Peyer's patch (tissue), 4 donors: ENCODE data around the gene ALAS1. TPM values are rescaled to one million over a fixed set of nuclear protein-coding genes. Genes with fewer than 3 reads are reported as not detected.
"Not testable (repeated sequence)": the region's sequence is repeated elsewhere in the genome, so short reads cannot be mapped to it uniquely, and the experiment has no call there.

ENCODE experiments used
- DNase-seq, 3 donors: peaks; one replicate each; pipeline ENCODE4 v3.0.0-alpha.2; 2017 to 2019
- H3K27ac ChIP-seq, 4 donors: fragments of 200-600 bp; sonication (generic); one replicate each; pipeline ENCODE4 v1.5.1; 2016 to 2019
- H3K27me3 ChIP-seq, 2 donors: fragments of 200-600 bp; sonication (generic); one replicate each; pipeline ENCODE4 v1.5.1; 2019
- H3K36me3 ChIP-seq, 3 donors: fragments of 200-600 bp; sonication (generic); one replicate each; pipeline ENCODE4 v1.5.1; 2016 to 2019
- H3K4me1 ChIP-seq, 4 donors: fragments of 200-600 bp; sonication (generic); one replicate each; pipeline ENCODE4 v1.5.1; 2016 to 2019
- H3K4me3 ChIP-seq, 4 donors: fragments of 200-600 bp; sonication (generic); 1 replicate in 3 of 4; 2 replicates in 1 of 4; pipeline ENCODE4 v1.5.1; 2016 to 2019; ENCODE audit warnings: mild to moderate bottlenecking in 1 of 4
- H3K9me3 ChIP-seq, 4 donors: fragments of 200-600 bp; sonication (generic); one replicate each; pipeline ENCODE4 v1.5.1; 2016 to 2019; ENCODE audit warnings: mild to moderate bottlenecking in 1 of 4
- POLR2A ChIP-seq, 2 donors: fragments of 450-650 bp; IDR thresholded peaks; one replicate each; pipeline ENCODE4 v1.5.1; 2017; ENCODE audit warnings: antibody characterized with exemption in 2 of 2, mild to moderate bottlenecking in 2 of 2, moderate library complexity in 2 of 2
- total RNA-seq, 4 donors: library from RNA; depleted of rRNA; stranded (reverse); fragments of >200 nt; gene quantifications; one replicate each; pipeline ENCODE4 v1.1.0, GENCODE V29; 2016
- TF ChIP-seq, protein P1 (sequence below), 6 experiments: fragments of 450-650 bp in 4 of 6; fragments of 200-600 bp in 2 of 6; sonication (generic) in 1 of 6; IDR thresholded peaks; one replicate each; pipeline ENCODE4 v1.5.1; 2017 to 2019; ENCODE audit warnings: antibody characterized with exemption in 6 of 6, mild to moderate bottlenecking in 3 of 6, moderate library complexity in 1 of 6

The ALAS1 gene
- total RNA-seq, 4 donors from 2014 or later, result 73.3 to 92.8 (median 89.8) TPM

DNA sequence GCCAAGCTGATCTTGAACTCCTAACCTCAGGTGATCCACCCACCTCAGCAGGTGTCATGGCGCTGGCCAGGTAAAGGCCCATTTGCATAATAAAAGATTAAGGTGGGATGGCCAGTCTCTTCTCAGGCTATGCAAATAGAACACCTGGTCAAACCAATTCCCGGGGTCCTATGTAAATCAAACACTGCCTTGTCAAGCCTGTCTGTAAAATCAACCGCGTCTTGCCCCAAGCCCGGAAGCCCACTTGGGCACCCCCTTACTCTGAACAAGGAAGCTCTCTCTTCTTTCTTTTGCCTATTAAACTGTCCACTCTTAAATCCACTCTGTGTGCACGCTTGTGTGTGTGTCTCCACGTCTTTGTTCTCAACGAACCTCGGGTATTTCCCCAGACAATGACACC lies 30.7 kb upstream of the ALAS1 start:
- Histone ChIP-seq H3K27me3 (no peaks in the 10 kb centered on the region), H3K9me3 (no peaks in the 10 kb centered on the region), H3K27ac (no peak overlapping the region), H3K36me3 (no peaks in the 10 kb centered on the region), H3K4me1 (no peaks in the 10 kb centered on the region), H3K4me3 (no peak overlapping the region)
- TF ChIP-seq, protein P1, sequence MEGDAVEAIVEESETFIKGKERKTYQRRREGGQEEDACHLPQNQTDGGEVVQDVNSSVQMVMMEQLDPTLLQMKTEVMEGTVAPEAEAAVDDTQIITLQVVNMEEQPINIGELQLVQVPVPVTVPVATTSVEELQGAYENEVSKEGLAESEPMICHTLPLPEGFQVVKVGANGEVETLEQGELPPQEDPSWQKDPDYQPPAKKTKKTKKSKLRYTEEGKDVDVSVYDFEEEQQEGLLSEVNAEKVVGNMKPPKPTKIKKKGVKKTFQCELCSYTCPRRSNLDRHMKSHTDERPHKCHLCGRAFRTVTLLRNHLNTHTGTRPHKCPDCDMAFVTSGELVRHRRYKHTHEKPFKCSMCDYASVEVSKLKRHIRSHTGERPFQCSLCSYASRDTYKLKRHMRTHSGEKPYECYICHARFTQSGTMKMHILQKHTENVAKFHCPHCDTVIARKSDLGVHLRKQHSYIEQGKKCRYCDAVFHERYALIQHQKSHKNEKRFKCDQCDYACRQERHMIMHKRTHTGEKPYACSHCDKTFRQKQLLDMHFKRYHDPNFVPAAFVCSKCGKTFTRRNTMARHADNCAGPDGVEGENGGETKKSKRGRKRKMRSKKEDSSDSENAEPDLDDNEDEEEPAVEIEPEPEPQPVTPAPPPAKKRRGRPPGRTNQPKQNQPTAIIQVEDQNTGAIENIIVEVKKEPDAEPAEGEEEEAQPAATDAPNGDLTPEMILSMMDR (IDR thresholded peaks at IDR 0.05), result no peak
- no peak for TF ChIP-seq POLR2A (IDR thresholded peaks at IDR 0.05)
- DNase-seq, result no peak

DNA sequence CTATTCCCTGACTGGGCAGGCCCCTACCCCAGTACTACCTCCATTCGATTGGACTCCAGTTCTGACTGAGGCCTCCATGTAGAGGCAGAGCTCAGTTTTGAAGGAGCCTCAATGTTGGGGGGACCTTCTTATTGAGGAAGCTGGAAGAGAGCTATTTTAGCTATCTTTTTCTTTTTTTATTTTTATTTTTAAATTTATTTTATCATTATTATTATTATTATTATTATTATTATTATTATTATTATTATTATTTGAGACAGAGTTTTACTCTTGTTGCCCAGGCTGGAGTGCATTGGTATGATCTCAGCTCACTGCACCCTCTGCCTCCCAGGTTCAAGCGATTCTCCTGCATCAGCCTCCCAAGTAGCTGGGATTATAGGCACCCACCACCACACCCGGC lies 27.7 kb upstream of the ALAS1 start:
- H3K9me3 ChIP-seq, H3K4me3 ChIP-seq, H3K27ac ChIP-seq, DNase-seq, H3K36me3 ChIP-seq, H3K27me3 ChIP-seq, H3K4me1 ChIP-seq: not testable (repeated sequence)

DNA sequence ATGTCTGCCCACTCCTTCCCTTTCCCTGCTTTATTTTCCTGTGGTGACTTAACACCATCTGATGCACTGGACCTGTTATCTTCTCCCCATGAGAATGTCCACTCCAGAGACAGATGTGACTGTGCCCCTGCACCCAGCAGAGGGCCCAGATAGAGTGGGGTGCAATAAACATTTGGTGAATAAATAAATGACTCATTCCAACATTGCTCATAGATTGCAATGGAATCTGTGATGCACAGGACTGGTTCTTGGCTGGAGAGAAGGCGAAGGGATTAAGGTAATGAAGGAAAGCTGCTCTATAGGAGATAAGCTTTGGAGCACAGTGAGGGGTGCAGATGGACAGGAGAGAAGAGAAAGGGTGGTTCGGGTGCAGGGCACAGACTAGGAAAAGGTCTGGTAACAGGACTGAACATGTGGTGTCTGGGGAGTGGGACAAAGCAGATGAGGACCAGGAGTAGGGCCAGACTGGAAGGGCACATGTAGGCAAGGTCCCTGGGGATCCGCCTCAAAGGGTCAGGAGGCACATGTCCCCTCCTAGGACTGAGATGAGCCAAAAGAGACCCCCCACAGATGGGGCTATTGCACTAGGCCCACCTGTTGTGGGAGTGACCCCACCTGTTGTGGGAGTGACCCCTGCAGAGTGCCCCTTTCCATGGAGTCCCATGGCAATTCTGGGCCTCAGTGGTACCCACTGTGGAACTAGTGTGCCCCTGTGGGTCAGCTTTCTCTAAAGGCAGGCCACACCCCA lies 26.3 kb upstream of the ALAS1 start:
- Histone ChIP-seq H3K4me1 (no peaks in the 10 kb centered on the region), H3K27ac (peak overlapping the region in 1 of 4 donors; percentile 17), H3K4me3 (no peak overlapping the region), H3K9me3 (no peaks in the 10 kb centered on the region), H3K36me3 (no peaks in the 10 kb centered on the region), H3K27me3 (no peaks in the 10 kb centered on the region)
- no peak for DNase-seq
- no peak for TF ChIP-seq POLR2A (IDR thresholded peaks at IDR 0.05)
- TF ChIP-seq, protein P1 (IDR thresholded peaks at IDR 0.05), result peak in 2 of 6 experiments; percentile 21 to 24

DNA sequence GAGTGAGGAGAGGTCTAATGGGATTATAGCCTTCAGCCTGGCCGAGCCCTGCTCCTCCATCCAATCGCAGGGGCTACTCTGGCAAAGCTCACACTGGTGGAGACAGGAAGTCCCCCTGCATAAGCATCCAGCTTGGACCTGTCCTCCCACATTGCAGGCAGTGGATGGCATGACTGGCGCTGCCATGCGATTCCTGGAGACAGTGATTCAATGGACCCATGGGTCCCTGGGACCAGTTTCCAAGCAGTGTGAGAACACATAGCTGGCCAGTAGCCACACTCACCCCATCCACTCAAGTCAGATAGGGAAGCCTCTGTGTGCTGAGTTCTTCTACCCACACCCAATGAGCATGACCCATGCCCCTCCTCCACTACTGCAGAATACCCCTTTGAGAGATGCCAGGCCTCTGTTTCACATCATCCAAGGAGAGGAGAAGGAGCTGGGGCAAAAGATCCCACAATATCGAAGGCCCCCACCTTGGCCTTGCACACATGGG lies 25.6 kb upstream of the ALAS1 start:
- Histone ChIP-seq H3K27ac (no peak overlapping the region), H3K36me3 (no peaks in the 10 kb centered on the region), H3K4me3 (no peak overlapping the region), H3K4me1 (no peaks in the 10 kb centered on the region), H3K27me3 (no peaks in the 10 kb centered on the region), H3K9me3 (no peaks in the 10 kb centered on the region)
- DNase-seq, result no peak
- TF ChIP-seq POLR2A (IDR thresholded peaks at IDR 0.05), result no peak
- TF ChIP-seq, protein P1 (IDR thresholded peaks at IDR 0.05), result no peak

DNA sequence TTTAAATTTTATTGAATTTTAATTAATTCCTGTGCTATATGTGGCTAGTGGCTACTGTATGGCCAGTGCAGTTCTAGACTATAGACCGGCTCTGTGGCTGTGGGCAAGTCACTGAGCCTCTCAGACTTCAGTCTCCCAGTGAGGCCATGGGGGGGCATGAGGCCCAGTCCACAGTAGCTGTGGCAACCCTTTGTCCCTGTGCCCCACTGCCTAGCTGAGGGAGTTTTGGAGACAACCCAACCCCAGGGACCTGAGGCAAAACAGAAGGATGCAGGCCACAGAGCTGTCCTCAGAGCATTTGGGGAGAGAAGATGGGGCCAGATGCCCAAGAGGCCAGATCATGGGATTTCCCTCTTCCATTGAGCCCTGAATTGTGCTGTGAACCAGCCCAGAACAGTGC lies 24.9 kb upstream of the ALAS1 start:
- Histone ChIP-seq H3K36me3 (no peaks in the 10 kb centered on the region), H3K4me3 (no peak overlapping the region), H3K27me3 (no peaks in the 10 kb centered on the region), H3K27ac (no peak overlapping the region), H3K9me3 (no peaks in the 10 kb centered on the region), H3K4me1 (no peaks in the 10 kb centered on the region)
- no peak for DNase-seq
- TF ChIP-seq, protein P1 (IDR thresholded peaks at IDR 0.05), result no peak
- TF ChIP-seq POLR2A (IDR thresholded peaks at IDR 0.05), result no peak

DNA sequence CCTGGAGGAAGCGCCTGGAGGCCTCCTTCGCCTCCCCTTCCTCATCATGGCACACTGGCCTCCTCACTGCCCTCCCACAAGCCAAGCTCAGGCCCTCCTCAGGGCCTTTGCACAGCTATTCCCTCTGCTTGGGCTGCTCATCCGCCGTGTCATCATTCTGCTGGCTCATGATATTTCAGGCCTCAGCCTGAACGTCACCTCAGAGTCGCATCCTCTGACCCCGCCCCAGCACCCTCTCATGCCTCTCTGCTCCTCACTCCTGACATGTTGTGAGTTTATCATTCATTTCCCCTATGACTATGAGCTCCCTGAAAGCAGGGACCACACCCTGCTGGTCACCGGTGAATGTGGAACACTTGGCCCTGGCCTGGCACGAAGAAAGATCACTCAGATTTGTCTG lies 23.1 kb upstream of the ALAS1 start:
- TF ChIP-seq, protein P1 (IDR thresholded peaks at IDR 0.05), result no peak
- no peak for TF ChIP-seq POLR2A (IDR thresholded peaks at IDR 0.05)
- DNase-seq, result no peak
- Histone ChIP-seq H3K27me3 (no peaks in the 10 kb centered on the region), H3K9me3 (no peaks in the 10 kb centered on the region), H3K4me3 (no peak overlapping the region), H3K4me1 (no peaks in the 10 kb centered on the region), H3K36me3 (no peaks in the 10 kb centered on the region), H3K27ac (no peak overlapping the region)
